HCEC 1CT (cell line): ENCODE measurements around the gene GET3.
A peak's percentile ranks its signal among the peaks of the same experiment; 100 is the strongest.
"Not testable (repeated sequence)": the region's sequence is repeated elsewhere in the genome, so short reads cannot be mapped to it uniquely, and the experiment has no call there.

Experiments
- DNase-seq: peaks from one replicate; pipeline ENCODE4 v3.0.0-alpha.2; 2017

Gene GET3

DNA sequence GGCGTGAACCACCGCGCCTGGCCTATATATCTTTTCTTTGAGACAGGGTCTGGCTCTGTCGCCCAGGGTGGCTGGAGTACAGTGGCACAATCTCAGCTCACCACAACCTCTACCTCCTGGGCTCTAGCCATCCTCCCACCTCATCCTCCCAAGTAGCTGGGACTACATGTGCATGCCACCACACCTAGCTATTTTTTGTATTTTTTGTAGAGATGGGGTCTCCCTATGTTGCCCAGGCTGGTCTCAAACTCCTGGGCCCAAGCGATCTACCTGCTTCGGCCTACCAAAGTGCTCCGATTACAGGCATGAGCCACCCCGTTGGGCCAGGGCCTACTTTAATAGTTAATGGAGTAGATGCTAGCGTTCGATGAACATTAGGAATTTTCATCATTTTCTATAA is 17.0 kb upstream of the GET3 start:
- no peak for DNase-seq

DNA sequence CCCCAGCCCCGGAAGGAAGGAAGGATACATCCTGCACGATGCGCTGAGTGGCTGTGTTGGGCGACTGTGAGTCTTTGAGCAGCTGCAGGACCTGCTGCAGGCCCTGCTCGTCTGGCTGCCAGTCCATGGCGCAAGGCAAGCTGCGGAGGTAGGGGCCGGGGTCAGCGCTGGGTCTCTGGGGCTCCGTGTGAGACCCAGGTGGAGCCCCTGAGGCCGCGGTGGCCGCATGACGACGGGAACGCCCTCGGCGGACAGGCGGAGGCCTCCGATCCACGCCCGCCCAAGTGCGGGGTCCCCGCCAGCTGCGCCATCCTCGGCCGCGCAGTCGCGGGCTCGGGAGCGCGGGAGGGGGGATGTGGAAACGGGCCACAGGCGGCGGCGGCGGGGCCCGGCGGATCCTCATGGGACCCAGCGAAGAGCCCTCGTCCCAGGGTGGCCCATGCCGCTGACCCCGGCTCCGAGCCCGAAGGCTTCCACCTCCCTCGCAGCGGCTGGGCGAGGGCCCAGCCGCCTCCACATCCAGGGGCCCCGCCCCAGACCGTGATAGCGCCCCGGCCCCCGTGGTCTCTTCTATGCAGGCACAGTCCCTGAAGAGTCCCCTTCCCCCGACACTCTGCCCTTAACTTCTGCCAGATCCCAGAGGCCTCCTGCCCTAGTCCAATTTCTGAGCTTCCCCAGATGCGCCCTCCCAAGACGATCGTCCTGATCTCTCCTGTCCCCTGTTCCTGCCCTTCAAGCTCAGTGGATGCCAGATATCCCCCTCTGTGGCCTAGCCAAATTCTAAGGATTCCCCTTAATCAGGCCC is 16.2 kb upstream of the GET3 start:
- DNase-seq: peak; percentile 13

GRCh38 chr19:12721656-12722565 is 15.4 kb upstream of the GET3 start:
- peak; percentile 62 for DNase-seq

- DNase-seq: peak; percentile 98
These were observed 14.5 kb upstream of the GET3 start for GRCh38 chr19:12722566-12723380.

DNA sequence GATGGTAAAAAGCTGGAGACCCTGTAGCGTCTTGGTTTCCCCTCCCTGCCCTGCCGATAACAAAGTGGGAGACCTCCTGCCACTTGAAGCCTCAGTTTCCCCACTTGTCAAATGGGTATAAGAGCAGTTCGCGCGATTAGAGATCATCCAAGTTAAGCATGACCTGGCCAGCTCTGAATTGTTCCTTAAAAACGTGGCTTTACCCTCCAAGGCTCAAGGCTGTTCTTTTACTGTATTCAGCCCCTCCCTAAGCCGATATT is 14.0 kb upstream of the GET3 start:
- peak; percentile 14 for DNase-seq

GRCh38 chr19:12723641-12724426 is 13.5 kb upstream of the GET3 start, which contains the start of gene TNPO2:
TNPO2 (minus strand) TSS chr19:12723932; CDS start chr19:12720977, 2,955 bp downstream.
- peak; percentile 64 for DNase-seq

DNA sequence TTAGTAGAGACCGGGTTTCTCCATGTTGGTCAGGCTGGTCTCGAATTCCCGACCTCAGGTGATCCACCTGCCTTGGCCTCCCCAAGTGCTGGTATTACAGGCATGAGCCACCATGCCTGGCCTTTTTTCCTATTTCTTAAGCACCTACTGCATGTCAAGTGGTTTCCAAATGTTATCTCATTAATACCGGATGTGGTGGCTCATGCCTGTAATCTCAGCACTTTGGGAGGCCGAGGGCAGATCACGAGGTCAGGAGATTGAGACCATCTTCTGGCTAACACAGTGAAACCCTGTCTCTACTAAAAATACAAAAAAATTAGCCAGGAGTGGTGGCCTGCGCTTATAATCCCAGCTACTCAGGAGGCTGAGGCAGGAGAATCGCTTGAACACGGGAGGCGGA is 11.7 kb upstream of the GET3 start:
- not testable (repeated sequence) for DNase-seq

DNA sequence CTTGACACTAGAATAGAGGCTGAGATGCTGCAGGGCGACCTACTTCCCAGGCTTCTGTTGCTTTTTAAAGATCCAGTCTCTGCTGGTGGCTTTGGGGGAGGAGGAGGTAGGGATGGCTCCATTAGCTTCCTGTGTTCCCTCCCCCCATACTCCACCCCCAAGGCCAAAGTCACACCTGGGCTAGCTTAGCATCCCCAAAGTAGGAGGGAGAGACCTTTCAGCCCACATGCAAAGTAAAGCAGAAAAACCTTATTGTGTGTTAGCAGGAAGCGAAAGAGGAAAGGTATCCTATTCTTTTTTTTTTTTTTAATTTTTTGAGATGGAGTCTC is 10.3 kb upstream of the GET3 start:
- no peak for DNase-seq

DNA sequence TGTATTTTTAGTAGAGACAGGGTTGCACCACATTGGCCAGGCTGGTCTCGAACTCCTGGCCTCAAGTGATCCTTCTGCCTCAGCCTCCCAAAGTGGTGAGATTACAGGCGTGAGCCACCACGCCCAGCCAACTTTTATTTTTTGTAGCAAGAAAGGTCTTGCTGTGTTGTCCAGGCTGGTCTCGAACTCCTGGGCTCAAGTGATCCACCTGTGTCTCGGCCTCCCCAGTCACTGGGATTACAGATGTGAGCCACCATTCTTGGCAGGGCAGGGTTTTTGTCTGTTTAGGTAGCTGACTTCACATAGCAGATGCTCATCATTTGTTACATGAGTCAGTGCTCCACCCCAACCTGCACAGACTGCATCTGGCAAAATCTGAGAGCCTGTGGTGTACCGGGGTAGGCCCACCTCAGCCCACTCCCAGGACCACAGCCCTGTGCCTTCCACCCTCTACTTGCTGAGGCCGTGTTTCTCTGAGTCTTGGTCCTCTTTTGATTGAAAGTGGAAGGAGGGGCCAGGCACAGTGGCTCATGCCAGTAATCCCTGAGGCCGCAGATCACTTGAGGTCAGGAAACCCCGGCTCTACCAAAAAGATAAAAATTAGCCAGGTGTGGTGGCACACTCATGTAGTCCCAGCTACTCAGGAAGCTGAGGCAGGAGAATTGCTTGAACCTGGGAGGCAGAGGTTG is 9.4 kb upstream of the GET3 start:
- no peak for DNase-seq

DNA sequence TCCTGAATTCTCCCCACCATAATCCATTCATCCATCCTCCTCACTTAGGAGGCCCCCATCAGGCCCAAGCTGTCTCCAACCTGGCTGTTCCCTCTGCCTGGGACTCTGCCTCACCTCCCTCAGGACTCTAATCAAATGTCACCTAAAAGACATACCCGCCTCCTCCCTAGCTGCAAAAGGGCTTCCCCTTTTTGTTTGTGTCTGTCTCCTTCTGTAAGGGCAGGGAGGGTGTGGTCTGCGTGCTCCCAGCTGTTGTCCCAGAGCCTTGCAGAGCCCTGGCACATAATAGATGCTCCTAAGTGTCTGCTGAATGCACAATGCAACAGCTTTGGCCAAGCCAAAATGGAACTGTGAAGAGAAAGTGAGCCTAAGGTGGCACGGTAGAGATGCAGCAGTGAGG is 7.2 kb upstream of the GET3 start:
- no peak for DNase-seq

DNA sequence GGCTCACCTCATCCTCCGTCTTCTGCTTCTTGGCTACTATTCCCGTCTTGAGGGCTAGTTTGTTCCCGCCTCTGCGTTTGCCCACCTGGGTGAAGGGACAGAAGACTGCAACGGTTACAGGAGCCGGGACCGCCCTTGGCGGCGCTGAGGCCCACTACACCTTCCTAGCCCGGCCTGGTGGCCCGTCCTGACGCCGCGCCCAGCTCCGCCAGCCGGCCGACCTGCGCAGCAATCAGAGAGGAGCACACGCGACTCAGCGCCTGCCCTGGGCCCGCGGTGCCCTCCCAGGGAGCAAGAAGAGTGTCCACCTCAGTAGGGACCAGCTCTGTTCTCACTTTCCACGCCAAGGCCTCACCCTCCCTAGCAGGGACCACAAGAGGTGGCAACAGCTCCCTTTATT is 6.0 kb upstream of the GET3 start:
- DNase-seq: no peak

DNA sequence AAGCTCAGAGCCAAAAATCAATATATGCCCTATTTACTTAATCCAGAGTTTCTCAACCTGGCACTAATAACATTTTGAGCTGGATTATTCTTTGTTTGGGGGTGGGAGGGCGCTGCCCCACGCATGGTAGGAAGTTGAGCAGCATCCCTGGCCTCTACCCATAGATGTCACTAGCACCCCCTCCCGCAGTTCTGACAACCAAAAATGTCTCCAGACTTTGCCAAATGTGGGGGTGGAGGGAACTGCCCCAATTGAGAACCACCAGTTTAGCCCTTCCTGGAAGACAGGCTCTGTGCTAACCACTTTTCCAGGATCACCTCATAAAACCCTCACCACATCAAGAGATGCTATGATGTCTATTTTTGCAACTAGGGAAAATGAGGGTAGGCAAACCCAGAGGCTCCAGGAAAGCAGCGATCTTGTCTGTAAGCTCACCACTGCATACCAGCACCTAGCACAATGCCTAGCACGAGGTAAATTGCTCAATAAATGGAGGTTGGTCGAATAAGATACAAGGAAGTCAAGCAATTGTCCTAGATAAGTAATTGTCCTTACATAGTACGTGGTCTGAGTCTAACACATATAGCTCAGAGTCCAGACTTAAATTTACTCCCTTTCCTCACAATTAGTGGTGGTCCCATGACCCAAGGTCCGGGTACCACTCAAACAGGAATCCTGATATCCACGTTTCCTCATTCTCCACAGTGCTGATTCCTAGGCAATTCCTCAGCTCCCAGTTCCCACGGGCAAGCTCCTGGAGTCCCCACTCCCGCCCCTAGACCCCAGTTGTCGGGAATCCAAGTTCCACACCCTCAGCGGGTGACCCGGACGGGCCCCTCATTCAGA is 3.7 kb upstream of the GET3 start:
- DNase-seq: peak; percentile 53

DNA sequence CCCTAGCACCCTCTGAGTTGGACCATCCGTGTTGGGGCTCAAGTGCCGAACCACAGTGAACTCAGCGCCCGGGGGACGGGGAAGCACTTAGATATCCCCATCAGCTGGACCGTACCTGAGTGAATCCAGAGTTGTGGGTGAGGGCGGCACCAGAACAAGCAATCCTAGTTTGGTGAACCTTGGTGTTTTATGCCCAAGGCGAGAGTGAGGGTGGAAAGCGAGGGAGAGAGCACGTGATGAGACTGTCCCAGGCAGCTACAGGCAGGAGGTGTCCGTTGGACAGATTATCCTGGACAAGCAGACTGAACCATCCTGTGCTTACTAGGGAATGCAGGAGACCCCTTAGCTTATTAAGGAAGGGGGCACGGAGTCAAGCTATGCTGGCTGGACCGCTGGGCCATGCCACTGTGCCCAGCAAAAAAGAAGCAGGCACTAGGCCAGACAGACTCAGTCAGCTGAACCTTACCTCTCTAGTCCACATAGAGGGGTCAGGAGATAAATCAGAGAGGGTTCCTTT is 596 bp downstream of the GET3 start:
- DNase-seq: no peak

DNA sequence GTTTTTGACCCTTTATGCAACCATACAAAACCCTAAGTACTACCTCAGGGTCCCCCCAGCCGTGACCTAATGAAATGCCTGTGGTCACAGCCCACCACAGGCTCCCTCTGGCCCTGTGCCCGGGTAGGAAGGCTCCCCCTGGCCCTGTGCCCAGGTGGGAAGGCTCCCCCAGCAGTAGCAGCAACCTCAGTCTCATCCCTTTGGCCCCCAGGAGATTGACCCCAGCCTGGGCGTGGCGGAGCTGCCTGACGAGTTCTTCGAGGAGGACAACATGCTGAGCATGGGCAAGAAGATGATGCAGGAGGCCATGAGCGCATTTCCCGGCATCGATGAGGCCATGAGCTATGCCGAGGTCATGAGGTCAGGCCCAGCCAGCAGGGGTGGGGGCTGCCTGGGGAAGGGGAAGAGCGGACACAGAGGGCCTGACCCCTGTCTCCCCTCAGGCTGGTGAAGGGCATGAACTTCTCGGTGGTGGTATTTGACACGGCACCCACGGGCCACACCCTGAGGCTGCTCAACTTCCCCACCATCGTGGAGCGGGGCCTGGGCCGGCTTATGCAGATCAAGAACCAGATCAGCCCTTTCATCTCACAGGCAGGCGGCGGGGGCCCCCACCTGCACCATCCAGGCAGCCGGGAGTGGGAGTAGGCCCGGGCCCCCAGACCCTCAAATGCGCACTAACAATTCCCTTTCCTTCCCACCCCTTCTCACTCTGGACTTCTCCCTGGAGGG is 8.0 kb downstream of the GET3 start:
- no peak for DNase-seq

DNA sequence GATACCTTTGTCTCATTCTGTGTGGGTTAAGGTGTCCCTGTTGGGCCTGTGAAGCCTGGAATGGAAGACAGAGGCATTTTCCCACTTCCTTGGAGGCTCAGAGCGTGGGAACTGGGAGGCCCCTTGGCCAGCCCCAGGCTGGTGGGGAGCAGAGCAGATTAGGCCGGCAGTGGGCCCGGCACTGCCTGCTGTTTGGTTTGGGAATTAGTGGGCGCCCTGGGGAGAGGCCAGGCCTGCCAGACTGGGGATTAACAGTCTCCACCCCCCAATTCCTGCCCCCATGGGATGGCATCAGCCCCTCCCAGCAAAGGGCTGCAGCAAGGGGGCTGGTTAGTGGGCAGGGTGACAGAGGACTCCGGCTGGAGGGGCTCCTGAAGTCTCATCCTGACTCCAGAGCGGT is 11.2 kb downstream of the GET3 start:
- DNase-seq: no peak

- DNase-seq: peak; percentile 39
These were observed 12.7 kb downstream of the GET3 start for GRCh38 chr19:12749938-12750521.

GRCh38 chr19:12750851-12751250 is 13.6 kb downstream of the GET3 start:
- no peak for DNase-seq

DNA sequence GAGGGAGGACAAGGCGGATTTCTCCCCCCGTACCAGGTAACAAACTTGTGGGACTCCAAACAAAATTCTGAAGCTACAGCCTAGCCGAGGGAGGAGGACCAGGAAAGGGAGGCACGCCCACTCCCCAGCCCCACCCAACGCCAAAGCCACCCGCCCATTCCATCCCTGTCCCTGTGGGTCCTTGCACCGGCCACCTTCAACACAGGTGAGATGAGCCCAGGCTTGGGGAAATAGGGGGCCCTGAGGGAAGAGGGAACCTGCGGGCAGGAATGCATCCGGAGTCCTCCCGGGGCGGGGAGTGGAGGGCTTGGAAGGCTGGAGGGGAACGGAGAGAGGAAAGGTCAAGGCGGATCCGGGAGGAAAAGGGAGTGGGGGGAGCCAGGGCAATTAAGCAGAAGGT is 14.3 kb downstream of the GET3 start, which contains the start of gene BEST2:
Gene BEST2, plus strand, starts transcription at position 157 of the 400 bp plus-strand sequence. CDS start 802 bp downstream, outside the sequence.
- no peak for DNase-seq

GRCh38 chr19:12752056-12752781 is 14.9 kb downstream of the GET3 start:
- DNase-seq: no peak
